Testis (tissue), 2 donors: Measurements from ENCODE around the gene ACE.

Experiments used
- CTCF ChIP-seq, 3 experiments: fragments of 450-650 bp in 2 of 3; fragments of 200-600 bp in 1 of 3; sonication (generic) in 1 of 3; IDR thresholded peaks; one replicate each; pipeline ENCODE4 v1.5.1; 2016 to 2019; ENCODE audit warnings: antibody characterized with exemption in 3 of 3, mild to moderate bottlenecking in 2 of 3, moderate library complexity in 1 of 3
- POLR2A ChIP-seq: fragments of 450-650 bp; IDR thresholded peaks from one replicate; pipeline ENCODE4 v1.6.1; 2017; ENCODE audit warnings: antibody characterized with exemption, mild to moderate bottlenecking, moderate library complexity

GRCh38 chr17:63440770-63441335 lies 36.0 kb upstream of the ACE start:
- no peak for TF ChIP-seq CTCF (IDR thresholded peaks at IDR 0.05)
- no peak for TF ChIP-seq POLR2A
